Measurements from ENCODE around the gene DAB2IP. TPM values are rescaled to one million over a fixed set of nuclear protein-coding genes. Genes with fewer than 3 reads are reported as not detected.

Gene DAB2IP
- total RNA-seq, 4 donors from 2014 or later: 19.2 to 45.4 (median 34.8) TPM

DNA sequence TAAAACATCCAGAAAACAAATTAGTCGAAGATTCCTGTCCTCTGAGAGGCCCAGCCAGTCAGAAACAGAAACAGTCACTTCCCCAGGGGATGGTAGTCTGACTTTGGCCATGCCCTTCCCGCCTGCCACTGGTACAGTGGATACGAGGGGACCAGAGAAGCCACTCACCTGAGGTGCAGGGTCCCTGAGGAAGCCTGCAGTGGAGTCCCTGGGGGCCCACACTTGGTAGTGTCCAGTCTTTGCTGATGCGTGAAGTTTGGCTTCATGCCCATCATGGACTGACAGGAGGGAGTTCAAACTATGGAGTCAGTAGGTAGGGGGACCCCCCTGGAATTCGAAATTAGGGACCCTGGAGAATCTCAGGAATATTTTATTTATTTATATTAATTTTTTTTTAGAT is 147.5 kb downstream of the DAB2IP start:
- ATAC-seq (ENCODE audit: low FRiP score) (no peak), DNase-seq (ENCODE audit: low spot score) (no peak)
- TF ChIP-seq CTCF (IDR thresholded peaks at IDR 0.05): no peak

DNA sequence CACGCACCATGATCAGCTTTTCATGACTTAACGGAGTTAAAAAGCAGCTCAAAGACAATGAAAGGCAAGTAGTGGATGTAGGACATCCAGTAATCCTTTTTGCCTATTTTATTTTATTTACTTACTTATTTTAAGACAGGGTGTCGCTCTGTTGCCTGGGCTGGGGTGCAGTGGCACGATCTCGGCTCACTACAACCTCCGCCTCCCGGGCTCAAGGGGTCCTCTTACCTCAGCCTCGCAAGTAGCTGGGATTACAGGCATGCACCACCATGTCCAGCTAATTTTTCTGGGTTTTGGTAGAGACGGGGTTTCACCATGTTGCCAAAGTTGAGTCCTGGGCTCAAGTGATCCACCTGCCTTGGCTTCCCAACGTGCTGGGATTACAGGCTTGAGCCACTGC is 148.9 kb downstream of the DAB2IP start:
- TF ChIP-seq CTCF (IDR thresholded peaks at IDR 0.05): no peak
- no peak for DNase-seq (ENCODE audit: low spot score)
- ATAC-seq (ENCODE audit: low FRiP score): no peak

DNA sequence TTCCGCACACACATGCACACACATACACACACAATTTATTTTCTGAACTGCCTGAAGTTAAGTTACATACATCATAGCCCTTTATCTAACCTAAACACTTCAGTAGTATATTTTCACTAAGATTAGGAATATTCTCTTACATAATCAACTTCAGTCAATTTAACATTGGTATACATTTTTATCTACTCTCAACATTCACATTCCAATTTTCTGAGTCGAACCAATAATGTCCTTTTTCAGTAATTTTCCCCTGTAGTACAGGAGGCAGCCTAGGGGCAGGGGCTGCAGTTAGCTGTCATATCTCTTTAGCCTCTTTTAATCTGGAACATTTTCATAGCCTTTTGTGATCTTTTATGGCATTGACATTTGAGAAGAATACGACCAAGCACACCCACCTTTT is 150.1 kb downstream of the DAB2IP start:
- TF ChIP-seq CTCF (IDR thresholded peaks at IDR 0.05): no peak
- ATAC-seq (ENCODE audit: low FRiP score): no peak
- DNase-seq (ENCODE audit: low spot score): no peak

DNA sequence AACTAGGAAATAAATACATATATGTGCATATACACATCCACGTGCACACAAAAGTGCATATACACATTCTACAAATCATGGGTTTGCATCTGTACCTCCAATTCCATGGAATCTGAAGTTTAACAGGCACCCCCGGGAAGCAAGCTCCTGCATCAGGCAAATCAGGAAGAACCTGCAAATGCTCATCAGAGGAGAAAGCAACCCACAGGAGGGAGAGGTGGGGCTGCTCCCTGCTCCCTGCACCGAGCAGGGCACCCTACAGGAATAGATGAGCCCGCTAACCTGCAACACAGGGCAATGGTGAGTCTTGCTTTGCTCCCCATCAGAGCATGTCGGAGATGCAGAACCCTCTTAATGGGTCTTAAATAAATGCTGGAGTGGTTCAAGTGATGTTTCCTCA is 151.3 kb downstream of the DAB2IP start:
- ATAC-seq (ENCODE audit: low FRiP score): no peak
- DNase-seq (ENCODE audit: low spot score): no peak
- no peak for TF ChIP-seq CTCF (IDR thresholded peaks at IDR 0.05)

DNA sequence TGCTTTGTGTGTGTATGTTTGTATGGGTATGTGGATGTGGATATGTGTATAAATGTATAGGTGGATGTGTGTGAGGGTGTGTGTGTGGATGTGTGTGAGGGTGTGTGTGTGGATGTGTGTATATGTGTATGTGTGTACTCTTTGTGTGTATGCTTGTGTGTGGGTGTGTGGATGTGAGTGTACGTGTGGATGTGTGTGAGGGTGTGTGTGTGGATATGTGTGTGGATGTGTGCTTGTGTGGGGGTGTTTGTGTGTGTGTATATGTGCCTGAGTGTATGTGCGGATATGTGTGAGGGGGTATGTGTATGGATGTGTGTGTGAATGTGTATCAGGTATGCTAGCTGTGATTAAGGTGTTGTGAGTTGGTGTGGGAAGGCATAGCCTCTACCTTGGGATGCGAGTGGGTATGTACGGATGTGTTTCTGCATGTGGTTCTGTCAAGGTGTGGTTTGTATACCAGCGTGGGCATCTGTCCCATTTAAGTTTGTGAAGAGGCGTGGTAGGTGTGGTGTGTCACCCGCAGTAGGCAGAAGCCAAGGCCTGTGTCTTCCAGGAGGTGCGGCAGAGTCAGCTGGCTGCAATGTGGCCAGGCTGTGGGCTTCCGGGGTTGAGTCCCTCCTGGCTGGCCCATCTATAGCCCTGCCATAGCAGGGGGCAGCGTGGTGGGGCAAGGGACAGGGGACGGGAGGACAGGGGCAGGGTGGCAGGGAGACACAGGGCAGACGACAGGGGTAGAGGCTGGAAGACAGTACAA is 155.8 kb downstream of the DAB2IP start:
- no peak for TF ChIP-seq CTCF (IDR thresholded peaks at IDR 0.05)
- DNase-seq (ENCODE audit: low spot score) (no peak), ATAC-seq (ENCODE audit: low FRiP score) (no peak)

DNA sequence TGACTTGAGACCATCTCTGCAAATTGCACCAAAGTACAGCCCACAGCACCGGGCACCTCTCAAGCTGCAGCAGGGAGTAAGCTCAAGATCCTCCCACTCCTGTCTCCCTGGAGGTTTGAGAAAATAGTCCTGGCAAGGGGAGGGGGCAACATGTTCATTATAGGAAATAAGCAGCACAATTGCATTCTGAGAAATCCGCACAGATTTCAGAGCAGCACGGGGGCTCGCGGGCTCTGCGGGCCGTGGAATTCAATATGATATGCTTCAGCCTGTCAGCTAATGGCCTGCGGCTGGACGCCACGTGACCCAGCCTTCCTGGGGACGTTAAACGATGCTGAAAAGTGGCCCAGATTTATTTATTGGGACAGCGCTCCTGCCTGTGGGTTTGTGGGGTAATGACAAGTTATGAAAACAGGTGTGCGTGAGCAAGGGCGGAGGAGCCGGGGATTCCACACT is 156.4 kb downstream of the DAB2IP start:
- DNase-seq (ENCODE audit: low spot score) (no peak), ATAC-seq (ENCODE audit: low FRiP score) (no peak)
- TF ChIP-seq CTCF (IDR thresholded peaks at IDR 0.05): no peak

GRCh38 chr9:121808781-121809180 is 157.3 kb downstream of the DAB2IP start:
- ATAC-seq (ENCODE audit: low FRiP score) (no peak), DNase-seq (ENCODE audit: low spot score) (no peak)
- TF ChIP-seq CTCF (IDR thresholded peaks at IDR 0.05): no peak

All from omental fat pad (tissue), 4 donors.